Panc1 (cell line): ENCODE data around the gene MOB2.

Experiments
- POLR2AphosphoS5 ChIP-seq: IDR thresholded peaks from 2 replicates; pipeline ENCODE4 v1.6.1; 2012; ENCODE audit warnings: mild to moderate bottlenecking, low read depth, low read length, moderate library complexity
- SIN3A ChIP-seq: IDR thresholded peaks from 2 replicates; pipeline ENCODE4 v1.6.1; 2012; ENCODE audit warnings: low read depth, mild to moderate bottlenecking, low read length, moderate library complexity, borderline replicate concordance; ENCODE audit not compliant: insufficient read depth
- TCF7L2 ChIP-seq: IDR thresholded peaks from 2 replicates; pipeline ENCODE4 v1.6.1; 2011; ENCODE audit warnings: mild to moderate bottlenecking, low read depth, low read length, inconsistent platforms
- TF ChIP-seq, protein P1 (sequence below): fragments of 450-650 bp; IDR thresholded peaks from 2 replicates; pipeline ENCODE4 v1.5.1; 2017; ENCODE audit warnings: mild to moderate bottlenecking
- TF ChIP-seq, protein P2 (sequence below), 2 experiments: IDR thresholded peaks; 2 replicates each; pipeline ENCODE4 v1.6.1; 2011 to 2012; ENCODE audit warnings: low read depth in 2 of 2, control low read depth in 1 of 2, low read length in 1 of 2, mild to moderate bottlenecking in 1 of 2, moderate library complexity in 1 of 2; ENCODE audit not compliant: insufficient read depth in 1 of 2

DNA sequence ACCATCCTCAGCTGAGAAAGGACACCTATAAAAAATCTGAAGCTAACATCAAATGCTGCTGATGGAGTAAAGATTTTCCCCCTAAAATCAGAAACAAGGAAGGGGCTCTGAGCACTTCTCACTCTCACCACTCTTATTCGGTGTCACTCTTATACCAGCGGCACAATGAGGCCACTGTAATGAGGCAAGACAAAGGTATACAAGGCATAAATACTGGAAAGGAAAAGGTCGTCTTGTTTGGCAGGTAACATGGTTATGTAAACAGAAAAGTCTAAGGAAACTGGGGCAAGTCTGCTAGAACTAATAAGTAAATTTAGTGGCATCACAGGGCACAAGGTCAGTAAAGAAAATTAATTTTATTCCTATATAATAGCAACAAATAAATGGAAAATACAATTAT, 8.1 kb upstream of the MOB2 start:
- TF ChIP-seq, protein P1, sequence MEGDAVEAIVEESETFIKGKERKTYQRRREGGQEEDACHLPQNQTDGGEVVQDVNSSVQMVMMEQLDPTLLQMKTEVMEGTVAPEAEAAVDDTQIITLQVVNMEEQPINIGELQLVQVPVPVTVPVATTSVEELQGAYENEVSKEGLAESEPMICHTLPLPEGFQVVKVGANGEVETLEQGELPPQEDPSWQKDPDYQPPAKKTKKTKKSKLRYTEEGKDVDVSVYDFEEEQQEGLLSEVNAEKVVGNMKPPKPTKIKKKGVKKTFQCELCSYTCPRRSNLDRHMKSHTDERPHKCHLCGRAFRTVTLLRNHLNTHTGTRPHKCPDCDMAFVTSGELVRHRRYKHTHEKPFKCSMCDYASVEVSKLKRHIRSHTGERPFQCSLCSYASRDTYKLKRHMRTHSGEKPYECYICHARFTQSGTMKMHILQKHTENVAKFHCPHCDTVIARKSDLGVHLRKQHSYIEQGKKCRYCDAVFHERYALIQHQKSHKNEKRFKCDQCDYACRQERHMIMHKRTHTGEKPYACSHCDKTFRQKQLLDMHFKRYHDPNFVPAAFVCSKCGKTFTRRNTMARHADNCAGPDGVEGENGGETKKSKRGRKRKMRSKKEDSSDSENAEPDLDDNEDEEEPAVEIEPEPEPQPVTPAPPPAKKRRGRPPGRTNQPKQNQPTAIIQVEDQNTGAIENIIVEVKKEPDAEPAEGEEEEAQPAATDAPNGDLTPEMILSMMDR = no peak
- TF ChIP-seq, protein P2, sequence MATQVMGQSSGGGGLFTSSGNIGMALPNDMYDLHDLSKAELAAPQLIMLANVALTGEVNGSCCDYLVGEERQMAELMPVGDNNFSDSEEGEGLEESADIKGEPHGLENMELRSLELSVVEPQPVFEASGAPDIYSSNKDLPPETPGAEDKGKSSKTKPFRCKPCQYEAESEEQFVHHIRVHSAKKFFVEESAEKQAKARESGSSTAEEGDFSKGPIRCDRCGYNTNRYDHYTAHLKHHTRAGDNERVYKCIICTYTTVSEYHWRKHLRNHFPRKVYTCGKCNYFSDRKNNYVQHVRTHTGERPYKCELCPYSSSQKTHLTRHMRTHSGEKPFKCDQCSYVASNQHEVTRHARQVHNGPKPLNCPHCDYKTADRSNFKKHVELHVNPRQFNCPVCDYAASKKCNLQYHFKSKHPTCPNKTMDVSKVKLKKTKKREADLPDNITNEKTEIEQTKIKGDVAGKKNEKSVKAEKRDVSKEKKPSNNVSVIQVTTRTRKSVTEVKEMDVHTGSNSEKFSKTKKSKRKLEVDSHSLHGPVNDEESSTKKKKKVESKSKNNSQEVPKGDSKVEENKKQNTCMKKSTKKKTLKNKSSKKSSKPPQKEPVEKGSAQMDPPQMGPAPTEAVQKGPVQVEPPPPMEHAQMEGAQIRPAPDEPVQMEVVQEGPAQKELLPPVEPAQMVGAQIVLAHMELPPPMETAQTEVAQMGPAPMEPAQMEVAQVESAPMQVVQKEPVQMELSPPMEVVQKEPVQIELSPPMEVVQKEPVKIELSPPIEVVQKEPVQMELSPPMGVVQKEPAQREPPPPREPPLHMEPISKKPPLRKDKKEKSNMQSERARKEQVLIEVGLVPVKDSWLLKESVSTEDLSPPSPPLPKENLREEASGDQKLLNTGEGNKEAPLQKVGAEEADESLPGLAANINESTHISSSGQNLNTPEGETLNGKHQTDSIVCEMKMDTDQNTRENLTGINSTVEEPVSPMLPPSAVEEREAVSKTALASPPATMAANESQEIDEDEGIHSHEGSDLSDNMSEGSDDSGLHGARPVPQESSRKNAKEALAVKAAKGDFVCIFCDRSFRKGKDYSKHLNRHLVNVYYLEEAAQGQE (IDR thresholded peaks at IDR 0.05; ENCODE audit: insufficient read depth in 1 of 2, low read depth in 2 of 2, low read length in 1 of 2) = no peak
- TF ChIP-seq SIN3A (no peak), POLR2AphosphoS5 (no peak), TCF7L2 (no peak)
